HEK293T (cell line): Measurements from ENCODE around the gene AQP10.

Source experiments
- CTCF ChIA-PET: fragments of 350-600 bp; formaldehyde crosslinking; extraction: SDS; loops from one replicate; lab custom pipeline; 2021; ENCODE audit warnings: antibody characterized with exemption, inconsistent platforms; lab: Yijun Ruan, JAX
- POLR2A ChIA-PET: fragments of 350-600 bp; formaldehyde crosslinking; extraction: SDS; loops from one replicate; lab custom pipeline; 2020; ENCODE audit warnings: antibody characterized with exemption, inconsistent platforms; lab: Yijun Ruan, JAX
- DNase-seq: peaks from one replicate; pipeline ENCODE4 v3.0.0; 2012; ENCODE audit warnings: mixed read lengths; ENCODE audit errors: extremely low spot score
- ARNT ChIP-seq: fragments of 450-650 bp; IDR thresholded peaks from 2 replicates; pipeline ENCODE4 v1.6.1; 2017; ENCODE audit warnings: mild to moderate bottlenecking
- BHLHE40 ChIP-seq: fragments of 450-650 bp; IDR thresholded peaks from 2 replicates; pipeline ENCODE4 v1.6.1; 2016; ENCODE audit warnings: mild to moderate bottlenecking, moderate library complexity, borderline replicate concordance
- CTBP1 ChIP-seq: fragments of 450-650 bp; IDR thresholded peaks from 2 replicates; pipeline ENCODE4 v1.6.1; 2016; ENCODE audit warnings: borderline replicate concordance
- ELF4 ChIP-seq: fragments of 450-650 bp; IDR thresholded peaks from 2 replicates; pipeline ENCODE4 v1.6.1; 2017; ENCODE audit warnings: antibody characterized with exemption
- FOXA1 ChIP-seq: fragments of 450-650 bp; IDR thresholded peaks from 2 replicates; pipeline ENCODE4 v1.6.1; 2016; ENCODE audit warnings: mild to moderate bottlenecking
- FOXK2 ChIP-seq: fragments of 450-650 bp; IDR thresholded peaks from 2 replicates; pipeline ENCODE4 v1.6.1; 2016; ENCODE audit warnings: mild to moderate bottlenecking
- FOXM1 ChIP-seq: fragments of 450-650 bp; IDR thresholded peaks from 2 replicates; pipeline ENCODE4 v1.6.1; 2017; ENCODE audit warnings: mild to moderate bottlenecking, borderline replicate concordance
- HDGF ChIP-seq: fragments of 450-650 bp; IDR thresholded peaks from 2 replicates; pipeline ENCODE4 v1.6.1; 2017; ENCODE audit warnings: antibody characterized with exemption, borderline replicate concordance
- L3MBTL2 ChIP-seq: fragments of 450-650 bp; conservative IDR thresholded peaks from 2 replicates; pipeline ENCODE4 v1.6.1; 2016; ENCODE audit warnings: mild to moderate bottlenecking
- LEF1 ChIP-seq: fragments of 450-650 bp; IDR thresholded peaks from 2 replicates; pipeline ENCODE4 v1.6.1; 2017; ENCODE audit warnings: mild to moderate bottlenecking, borderline replicate concordance
- NFRKB ChIP-seq: fragments of 450-650 bp; IDR thresholded peaks from 2 replicates; pipeline ENCODE4 v1.6.1; 2016; ENCODE audit warnings: mild to moderate bottlenecking, moderate library complexity
- SP1 ChIP-seq: fragments of 450-650 bp; IDR thresholded peaks from 2 replicates; pipeline ENCODE4 v1.6.1; 2017
- SUZ12 ChIP-seq: fragments of 450-650 bp; IDR thresholded peaks from 2 replicates; pipeline ENCODE4 v1.6.1; 2016; ENCODE audit warnings: mild to moderate bottlenecking
- TARDBP ChIP-seq: fragments of 450-650 bp; IDR thresholded peaks from 2 replicates; pipeline ENCODE4 v1.6.1; 2016
- ZNF384 ChIP-seq: fragments of 450-650 bp; IDR thresholded peaks from 2 replicates; pipeline ENCODE4 v1.6.1; 2016
- TF ChIP-seq, protein P1 (sequence below): fragments of 450-650 bp; IDR thresholded peaks from 2 replicates; pipeline ENCODE4 v1.6.1; 2016

Gene AQP10

DNA sequence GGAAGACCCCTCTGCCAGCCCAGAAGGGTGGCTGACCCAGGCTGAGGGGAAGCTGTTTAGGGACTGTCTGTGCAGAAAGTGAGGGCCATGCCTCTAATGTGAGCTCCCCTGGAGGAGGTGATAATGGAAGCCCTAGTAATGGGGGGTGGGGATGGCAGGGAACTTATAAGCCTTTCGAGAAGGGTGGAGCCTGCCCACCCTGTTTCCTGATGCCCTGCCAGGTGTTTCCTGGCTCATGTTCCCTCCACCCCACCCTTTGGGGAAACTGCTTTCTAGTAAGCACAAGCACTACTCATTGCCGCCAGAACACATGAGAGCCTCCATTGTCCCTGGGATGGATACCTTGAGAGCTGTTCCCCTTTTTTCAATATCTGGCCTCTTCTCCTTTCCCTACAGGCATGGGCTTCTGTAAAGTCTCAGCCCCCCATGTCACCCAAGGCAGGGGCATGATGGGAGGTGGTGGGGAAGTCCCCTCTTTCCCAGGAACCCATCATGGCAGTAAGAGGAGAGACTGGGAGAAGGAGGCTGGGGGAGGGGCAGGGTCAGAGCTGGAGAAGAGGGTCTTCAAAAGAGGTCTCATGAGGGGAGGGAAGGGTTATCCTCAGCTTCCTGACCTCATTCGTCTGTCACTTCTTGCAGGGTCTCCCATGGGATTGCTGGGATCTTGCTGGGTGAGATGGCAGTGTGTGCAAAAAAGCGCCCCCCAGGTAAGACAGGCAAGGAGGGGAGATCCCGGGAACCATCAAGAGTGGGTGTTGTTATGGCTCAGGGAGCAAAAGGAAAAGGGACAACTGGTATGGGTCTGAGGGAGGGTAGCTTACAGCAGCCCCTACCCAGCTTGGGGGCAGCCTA is 6.8 kb downstream of the AQP10 start:
- POLR2A ChIA-PET = no interaction called here

DNA sequence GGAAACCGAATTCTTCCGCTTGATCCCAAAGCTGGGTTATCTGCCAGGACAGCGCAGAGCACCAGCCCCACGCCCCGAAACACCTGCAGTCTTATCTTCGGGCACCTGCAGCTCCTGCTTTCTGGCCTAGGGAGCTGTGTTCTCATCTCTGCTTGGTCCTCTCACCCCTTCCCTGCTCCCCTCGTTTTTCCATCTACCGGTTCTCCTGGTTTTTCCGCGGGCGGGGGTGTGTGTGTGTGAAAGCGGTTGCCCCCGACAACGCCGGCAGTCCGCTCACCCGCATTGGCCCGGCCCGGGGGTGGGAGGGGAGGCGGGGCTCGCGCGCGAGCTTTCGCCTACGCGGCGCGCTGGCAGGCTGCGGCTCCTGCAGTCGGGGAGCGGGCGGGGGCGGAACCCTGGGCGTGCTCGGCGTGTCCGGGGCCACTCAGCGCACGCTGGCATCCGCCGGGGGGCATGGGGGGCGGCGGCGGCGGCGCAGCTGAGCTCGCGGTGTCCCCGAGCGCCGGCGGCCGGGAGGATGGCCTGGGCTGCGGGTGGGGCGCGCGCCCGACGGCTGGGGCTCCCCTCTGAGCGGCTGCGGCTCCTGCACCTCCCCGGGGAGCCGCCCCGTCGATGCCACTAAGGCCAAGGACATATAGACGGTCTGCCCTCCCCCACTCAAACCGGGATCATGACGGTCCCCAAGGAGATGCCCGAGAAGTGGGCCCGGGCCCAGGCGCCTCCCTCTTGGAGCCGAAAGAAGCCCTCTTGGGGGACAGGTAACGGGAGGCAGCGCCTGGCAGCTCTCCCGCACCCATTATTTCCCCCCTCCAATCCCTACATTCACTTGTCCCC is 7.6 kb downstream of the AQP10 start:
- ChIA-PET POLR2A (no interaction called here), CTCF (interaction anchor here (1.1 to 1.4 kb wide), 2 partner anchors 55 to 77 kb away, joined by 3 read pairs; no protein-coding TSS in a partner anchor)
- no peak for DNase-seq
- TF ChIP-seq, protein P1, sequence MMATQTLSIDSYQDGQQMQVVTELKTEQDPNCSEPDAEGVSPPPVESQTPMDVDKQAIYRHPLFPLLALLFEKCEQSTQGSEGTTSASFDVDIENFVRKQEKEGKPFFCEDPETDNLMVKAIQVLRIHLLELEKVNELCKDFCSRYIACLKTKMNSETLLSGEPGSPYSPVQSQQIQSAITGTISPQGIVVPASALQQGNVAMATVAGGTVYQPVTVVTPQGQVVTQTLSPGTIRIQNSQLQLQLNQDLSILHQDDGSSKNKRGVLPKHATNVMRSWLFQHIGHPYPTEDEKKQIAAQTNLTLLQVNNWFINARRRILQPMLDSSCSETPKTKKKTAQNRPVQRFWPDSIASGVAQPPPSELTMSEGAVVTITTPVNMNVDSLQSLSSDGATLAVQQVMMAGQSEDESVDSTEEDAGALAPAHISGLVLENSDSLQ = no peak
- no peak for TF ChIP-seq BHLHE40

More for the DNA sequence above, 6.8 kb downstream of the AQP10 start:
- CTCF ChIA-PET = interaction anchor here (0.6 to 4.2 kb wide), 3 partner anchors 8 to 54 kb away, joined by 3 to 65 read pairs (median 3); no protein-coding TSS in a partner anchor
- TF ChIP-seq TARDBP (no peak), FOXK2 (no peak), ELF4 (no peak), CTBP1 (no peak), HDGF (no peak), L3MBTL2 (no peak), NFRKB (no peak), BHLHE40 (no peak), ZNF384 (no peak), FOXM1 (no peak), ARNT (no peak), SP1 (no peak), FOXA1 (no peak), SUZ12 (no peak)
- TF ChIP-seq, protein P1 = no peak
- no peak for DNase-seq

DNA sequence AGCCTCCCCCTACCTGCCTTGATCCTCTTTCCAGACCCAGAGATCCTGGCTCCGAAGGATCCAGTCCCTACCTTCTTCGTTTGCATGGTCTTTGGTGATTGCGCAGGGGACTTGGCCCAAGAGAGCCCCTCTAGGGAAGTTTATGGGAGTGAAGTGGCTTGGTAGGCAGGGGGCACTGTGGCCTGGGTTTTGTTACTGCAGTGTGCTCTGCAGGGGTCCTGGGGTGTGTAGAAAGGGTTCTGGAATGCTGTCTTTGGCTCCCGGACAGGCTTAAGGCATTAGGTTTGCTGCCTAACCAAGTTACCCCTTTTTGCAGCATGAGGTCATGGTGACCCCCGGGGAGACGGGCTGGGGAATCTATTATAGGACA is 8.2 kb downstream of the AQP10 start:
- ChIA-PET POLR2A (no interaction called here), CTCF (interaction anchor here (1.1 kb wide), 1 partner anchor 77 kb away, joined by 3 read pairs; no protein-coding TSS in a partner anchor)
- DNase-seq = no peak
- TF ChIP-seq LEF1 (no peak), FOXK2 (no peak)

DNA sequence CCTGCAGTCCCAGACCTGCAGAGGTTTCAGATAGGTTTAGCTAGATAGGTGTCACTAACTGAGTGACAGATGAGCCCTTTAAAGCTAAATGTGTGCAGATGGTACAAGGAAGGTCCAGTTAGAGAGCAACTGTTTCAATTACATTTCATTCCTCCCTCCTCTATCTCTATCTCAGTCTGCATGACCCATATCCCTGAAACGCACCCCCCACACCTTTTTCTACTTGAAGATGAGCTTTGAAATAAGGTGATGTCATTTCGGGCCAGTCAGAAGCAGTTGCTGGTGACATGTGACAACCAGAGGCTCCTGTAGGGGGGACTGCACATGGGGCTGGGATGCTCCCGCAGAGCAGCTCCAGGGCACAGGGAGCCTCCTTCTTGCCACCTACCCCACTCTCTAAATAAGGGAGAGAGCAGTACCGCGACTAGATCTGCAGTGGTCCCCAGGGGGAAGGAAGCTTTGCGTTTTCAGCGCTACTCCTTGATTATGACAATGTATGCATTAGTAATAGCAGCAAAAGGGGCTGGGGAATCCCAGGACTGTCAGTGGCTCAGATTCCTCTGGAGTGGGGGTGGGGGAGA is 8.7 kb downstream of the AQP10 start:
- POLR2A ChIA-PET = no interaction called here
- DNase-seq = no peak
- CTCF ChIA-PET = interaction anchor here (0.6 to 1.1 kb wide), 2 partner anchors 44 to 76 kb away, joined by 3 read pairs; no protein-coding TSS in a partner anchor
- TF ChIP-seq HDGF = no peak
- no peak for TF ChIP-seq BHLHE40
- TF ChIP-seq L3MBTL2 = no peak

DNA sequence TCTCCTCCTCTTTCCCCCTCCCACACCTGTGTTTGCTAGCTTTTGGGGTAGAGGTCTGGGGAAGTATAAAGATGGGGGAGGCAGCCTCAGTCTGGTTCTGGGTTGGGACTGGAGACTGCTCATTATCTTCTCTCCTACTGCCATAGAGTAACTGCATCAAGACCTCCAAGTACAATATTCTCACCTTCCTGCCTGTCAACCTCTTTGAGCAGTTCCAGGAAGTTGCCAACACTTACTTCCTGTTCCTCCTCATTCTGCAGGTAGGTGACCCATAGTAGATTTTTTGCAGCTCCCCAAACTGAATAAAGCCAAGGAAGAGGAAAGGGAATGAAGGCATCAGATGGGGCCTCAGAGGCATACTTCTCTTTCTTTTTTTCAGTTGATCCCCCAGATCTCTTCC is 9.8 kb downstream of the AQP10 start:
- DNase-seq = no peak
- TF ChIP-seq ARNT (no peak), HDGF (no peak), SP1 (no peak), SUZ12 (no peak), LEF1 (no peak), TARDBP (no peak), NFRKB (no peak), FOXM1 (no peak)
- TF ChIP-seq, protein P1 = no peak
- CTCF ChIA-PET = interaction anchor here (0.7 kb wide), 1 partner anchor 664 kb away, joined by 3 read pairs; no protein-coding TSS in a partner anchor
- POLR2A ChIA-PET = no interaction called here
